ENCODE data around the gene SMAD3.
A peak's percentile ranks its signal among the peaks of the same experiment; 100 is the strongest.

SMAD3 gene

DNA sequence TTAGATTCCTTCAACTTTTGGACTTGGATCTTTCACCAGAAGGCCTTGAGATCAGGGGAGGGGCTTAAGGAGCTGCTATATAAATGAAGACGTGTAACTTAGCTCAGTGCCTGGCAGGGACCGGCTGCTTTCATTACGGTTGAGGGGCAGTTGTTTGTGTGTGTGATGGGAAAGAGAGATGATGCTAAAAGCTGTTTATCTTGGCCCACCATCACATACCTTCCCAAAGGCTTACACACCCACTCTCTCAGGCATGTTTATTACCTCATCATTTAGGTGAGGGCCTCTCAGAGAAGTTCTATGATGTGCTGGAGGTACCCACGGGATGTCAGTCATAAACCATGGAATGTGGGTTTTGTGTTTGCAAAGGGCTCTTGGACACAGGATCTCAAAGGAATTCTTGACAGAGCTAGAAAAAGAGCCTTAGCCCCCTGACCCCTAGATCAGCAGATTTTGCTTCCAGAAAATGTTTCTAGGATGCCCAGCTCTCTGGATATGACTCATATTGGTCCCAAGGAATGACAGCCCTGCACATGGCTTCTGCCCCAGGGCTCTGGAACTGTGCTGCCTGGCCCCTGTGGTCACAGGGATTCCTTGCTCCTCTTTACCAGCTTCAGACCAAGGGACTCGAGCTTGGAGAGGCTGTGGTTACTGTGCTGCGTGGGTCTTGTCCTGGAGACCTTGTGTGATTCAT is 15.9 kb upstream of the SMAD3 start (continued):
- TF ChIP-seq ZNF121 (tag by site-specific recombination; IDR thresholded peaks at IDR 0.05) (no peak), ZNF596 (tag by site-specific recombination; IDR thresholded peaks at IDR 0.05) (no peak), ZNF777 (tag by site-specific recombination; IDR thresholded peaks at IDR 0.05; ENCODE audit: borderline replicate concordance) (no peak), EGR2 (tag by site-specific recombination; IDR thresholded peaks at IDR 0.05; ENCODE audit: low read depth) (peak; percentile 93), ZNF366 (tag by site-specific recombination; conservative IDR thresholded peaks at IDR 0.05) (no peak), ZNF530 (tag by site-specific recombination; IDR thresholded peaks at IDR 0.05; ENCODE audit: low read depth) (no peak), ZNF24 (tag by site-specific recombination; IDR thresholded peaks at IDR 0.05) (peak; percentile 92), ZNF561 (tag by site-specific recombination; IDR thresholded peaks at IDR 0.05; ENCODE audit: borderline replicate concordance) (no peak), ZBTB49 (tag by site-specific recombination; IDR thresholded peaks at IDR 0.05; ENCODE audit: low read depth) (no peak), ZNF791 (tag by site-specific recombination; IDR thresholded peaks at IDR 0.05) (no peak), ZNF514 (tag by site-specific recombination; IDR thresholded peaks at IDR 0.05) (no peak), ZNF426 (tag by site-specific recombination; IDR thresholded peaks at IDR 0.05) (no peak), ZNF621 (tag by site-specific recombination; IDR thresholded peaks at IDR 0.05) (no peak), ZNF792 (tag by site-specific recombination; IDR thresholded peaks at IDR 0.05) (no peak), ZNF23 (tag by site-specific recombination; IDR thresholded peaks at IDR 0.05; ENCODE audit: borderline replicate concordance) (no peak), GLI2 (tag by site-specific recombination; IDR thresholded peaks at IDR 0.05; ENCODE audit: borderline replicate concordance, low read depth) (0 out of 2 replicates have a peak, but pooled peaks have one; percentile 4), ZNF610 (tag by site-specific recombination; IDR thresholded peaks at IDR 0.05; ENCODE audit: borderline replicate concordance) (no peak), ZNF624 (tag by site-specific recombination; IDR thresholded peaks at IDR 0.05) (no peak), GFI1B (tag by site-specific recombination; IDR thresholded peaks at IDR 0.05) (no peak), ZNF19 (tag by site-specific recombination; IDR thresholded peaks at IDR 0.05; ENCODE audit: low read depth) (no peak), ZNF639 (tag by site-specific recombination; IDR thresholded peaks at IDR 0.05) (peak; percentile 70; the same call in 1 of the 2 replicates), ZNF416 (tag by site-specific recombination; IDR thresholded peaks at IDR 0.05) (no peak), ZNF133 (tag by site-specific recombination; IDR thresholded peaks at IDR 0.05) (no peak), GLI4 (tag by site-specific recombination; IDR thresholded peaks at IDR 0.05) (no peak), YY2 (tag by site-specific recombination; IDR thresholded peaks at IDR 0.05) (no peak; the same call in 1 of the 2 replicates), ZNF394 (tag by site-specific recombination; IDR thresholded peaks at IDR 0.05; ENCODE audit: borderline replicate concordance) (no peak), ZNF600 (tag by site-specific recombination; IDR thresholded peaks at IDR 0.05) (peak; percentile 47), ZNF488 (tag by site-specific recombination; IDR thresholded peaks at IDR 0.05) (0 out of 2 replicates have a peak, but pooled peaks have one; percentile 14), ZBTB48 (tag by site-specific recombination; IDR thresholded peaks at IDR 0.05) (peak; percentile 85; the same call in 1 of the 2 replicates), KLF1 (tag by site-specific recombination; IDR thresholded peaks at IDR 0.05) (0 out of 2 replicates have a peak, but pooled peaks have one; percentile 47), OVOL3 (tag by site-specific recombination; IDR thresholded peaks at IDR 0.05) (peak; percentile 15; the same call in 1 of the 2 replicates), ZNF16 (tag by site-specific recombination; IDR thresholded peaks at IDR 0.05; ENCODE audit: low read depth) (no peak), ZNF76 (tag by site-specific recombination; IDR thresholded peaks at IDR 0.05; ENCODE audit: borderline replicate concordance, low read depth) (no peak; the same call in 1 of the 2 replicates), ZBTB1 (tag by site-specific recombination; IDR thresholded peaks at IDR 0.05) (no peak), ZBTB7A (tag by site-specific recombination; IDR thresholded peaks at IDR 0.05; ENCODE audit: low read depth) (no peak), ZNF311 (tag by site-specific recombination; IDR thresholded peaks at IDR 0.05; ENCODE audit: borderline replicate concordance) (no peak)
